CD4-positive, alpha-beta T cell (primary cell): Measurements from ENCODE around the gene TRPV6. TPM values are rescaled to one million over a fixed set of nuclear protein-coding genes. Genes with fewer than 3 reads are reported as not detected.

Source experiments
- ATAC-seq: fragments of 200-7000 bp; cut with Tn5 transposase; one replicate; pipeline ENCODE4 v1.10.0; 2022; ENCODE audit warnings: mild to moderate bottlenecking; ENCODE audit not compliant: poor library complexity
- CTCF ChIA-PET: fragments of 350-600 bp; sonication (Branson Sonifier 250); formaldehyde crosslinking; loops from one replicate; lab custom pipeline; 2021; ENCODE audit warnings: antibody characterized with exemption, inconsistent platforms; lab: Charles Lee
- POLR2A ChIA-PET: fragments of 350-600 bp; sonication (Branson Sonifier 250); formaldehyde crosslinking; loops from one replicate; lab custom pipeline; 2021; ENCODE audit warnings: antibody characterized with exemption, inconsistent platforms; lab: Charles Lee
- DNase-seq, 14 experiments: peaks; one replicate each; pipeline ENCODE4 v3.0.0-alpha.2; 2013 to 2020; ENCODE audit warnings: mixed read lengths in 2 of 14
- H3K27ac ChIP-seq, 2 donors: one replicate each; pipeline versions ENCODE4 v1.5.1 to v1.7.0; 2013; ENCODE audit warnings: low read length in 2 of 2, low read depth in 1 of 2, mild to moderate bottlenecking in 1 of 2
- H3K27me3 ChIP-seq, 2 experiments: 1 replicate in 1 of 2; 2 replicates in 1 of 2; pipeline versions ENCODE4 v1.6.1 to v1.7.0; 2013; ENCODE audit warnings: low read length in 2 of 2, control low read depth in 1 of 2, mild to moderate bottlenecking in 1 of 2, moderate library complexity in 1 of 2; ENCODE audit not compliant: insufficient read depth in 2 of 2, control insufficient read depth in 1 of 2
- H3K36me3 ChIP-seq: one replicate; pipeline ENCODE4 v1.6.1; 2013; ENCODE audit warnings: low read length, control low read depth; ENCODE audit not compliant: insufficient read depth
- H3K4me1 ChIP-seq: one replicate; pipeline ENCODE4 v1.6.1; 2013; ENCODE audit warnings: low read length, control low read depth; ENCODE audit not compliant: insufficient read depth
- H3K4me3 ChIP-seq: one replicate; pipeline ENCODE4 v1.5.1; 2013; ENCODE audit warnings: mild to moderate bottlenecking, low read length, moderate library complexity
- H3K9me3 ChIP-seq, 2 experiments: 1 replicate in 1 of 2; 2 replicates in 1 of 2; pipeline versions ENCODE4 v1.6.1 to v1.7.0; 2013; ENCODE audit warnings: low read length in 2 of 2, mild to moderate bottlenecking in 2 of 2, control low read depth in 1 of 2, moderate library complexity in 1 of 2; ENCODE audit not compliant: control insufficient read depth in 1 of 2, insufficient read depth in 1 of 2
- H3K27ac Mint-ChIP-seq: one replicate; pipeline ENCODE4 v1.8.0; 2020; ENCODE audit warnings: mixed read lengths
- H3K27me3 Mint-ChIP-seq: one replicate; pipeline ENCODE4 v1.8.0; 2021; ENCODE audit warnings: mixed read lengths
- H3K36me3 Mint-ChIP-seq: one replicate; pipeline ENCODE4 v1.8.0; 2021; ENCODE audit warnings: low read depth, mixed read lengths
- H3K4me1 Mint-ChIP-seq: one replicate; pipeline ENCODE4 v1.8.0; 2021; ENCODE audit warnings: low read depth, mixed read lengths
- H3K4me3 Mint-ChIP-seq: one replicate; pipeline ENCODE4 v1.8.0; 2020; ENCODE audit warnings: mild to moderate bottlenecking, mixed read lengths
- H3K9me3 Mint-ChIP-seq: one replicate; pipeline ENCODE4 v1.8.0; 2020; ENCODE audit warnings: mixed read lengths
- intact Hi-C, 2 experiments: fragments of 100-400 bp; cut with DNase I in 1 of 2; cut with micrococcal nuclease in 1 of 2; formaldehyde crosslinking; loops; one replicate each; pipeline versions ENCODE4 v1.15.1 to v1.9.0; 2023 to 2025; cut with DNase I, micrococcal nuclease
- total RNA-seq, 174 experiments: library from RNA in 2 of 174; stranded (reverse) in 2 of 174; gene quantifications; one replicate each; pipeline ENCODE4 v1.2.3 and lab custom pipeline; 2021 to 2026
- TF ChIP-seq, protein P1 (sequence below): fragments of 200-600 bp; IDR thresholded peaks from one replicate; pipeline ENCODE4 v1.8.0; 2022; ENCODE audit warnings: antibody characterized with exemption, mild to moderate bottlenecking

TRPV6 gene
- total RNA-seq, 2 experiments from 2014 or later: not detected

GRCh38 chr7:142882338-142882678 is 3.2 kb downstream of the TRPV6 start:
- ATAC-seq (no peak), DNase-seq (no peak)
- TF ChIP-seq, protein P1, sequence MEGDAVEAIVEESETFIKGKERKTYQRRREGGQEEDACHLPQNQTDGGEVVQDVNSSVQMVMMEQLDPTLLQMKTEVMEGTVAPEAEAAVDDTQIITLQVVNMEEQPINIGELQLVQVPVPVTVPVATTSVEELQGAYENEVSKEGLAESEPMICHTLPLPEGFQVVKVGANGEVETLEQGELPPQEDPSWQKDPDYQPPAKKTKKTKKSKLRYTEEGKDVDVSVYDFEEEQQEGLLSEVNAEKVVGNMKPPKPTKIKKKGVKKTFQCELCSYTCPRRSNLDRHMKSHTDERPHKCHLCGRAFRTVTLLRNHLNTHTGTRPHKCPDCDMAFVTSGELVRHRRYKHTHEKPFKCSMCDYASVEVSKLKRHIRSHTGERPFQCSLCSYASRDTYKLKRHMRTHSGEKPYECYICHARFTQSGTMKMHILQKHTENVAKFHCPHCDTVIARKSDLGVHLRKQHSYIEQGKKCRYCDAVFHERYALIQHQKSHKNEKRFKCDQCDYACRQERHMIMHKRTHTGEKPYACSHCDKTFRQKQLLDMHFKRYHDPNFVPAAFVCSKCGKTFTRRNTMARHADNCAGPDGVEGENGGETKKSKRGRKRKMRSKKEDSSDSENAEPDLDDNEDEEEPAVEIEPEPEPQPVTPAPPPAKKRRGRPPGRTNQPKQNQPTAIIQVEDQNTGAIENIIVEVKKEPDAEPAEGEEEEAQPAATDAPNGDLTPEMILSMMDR: no peak
- POLR2A ChIA-PET: interaction anchor here (1.6 kb wide), 1 partner anchor 9 kb away, joined by 4 read pairs; no protein-coding TSS in a partner anchor
- Histone ChIP-seq H3K9me3 (no peaks in the 10 kb centered on the region), H3K4me1 (no peaks in the 10 kb centered on the region), H3K4me3 (no peak overlapping the region), H3K27ac (no peak overlapping the region), H3K27me3 (no peaks in the 10 kb centered on the region), H3K36me3 (no peaks in the 10 kb centered on the region)
- Mint-ChIP-seq H3K4me3 (no peak overlapping the region), H3K4me1 (no peaks in the 10 kb centered on the region), H3K36me3 (no peaks in the 10 kb centered on the region), H3K9me3 (no peaks in the 10 kb centered on the region), H3K27me3 (peaks cover 5% of the 10 kb centered on the region), H3K27ac (no peak overlapping the region)
- intact Hi-C loops: loop anchor here (2.0 to 10.0 kb wide), 2 partner anchors 120 to 332 kb away; no protein-coding TSS in a partner anchor
- CTCF ChIA-PET: no interaction called here

DNA sequence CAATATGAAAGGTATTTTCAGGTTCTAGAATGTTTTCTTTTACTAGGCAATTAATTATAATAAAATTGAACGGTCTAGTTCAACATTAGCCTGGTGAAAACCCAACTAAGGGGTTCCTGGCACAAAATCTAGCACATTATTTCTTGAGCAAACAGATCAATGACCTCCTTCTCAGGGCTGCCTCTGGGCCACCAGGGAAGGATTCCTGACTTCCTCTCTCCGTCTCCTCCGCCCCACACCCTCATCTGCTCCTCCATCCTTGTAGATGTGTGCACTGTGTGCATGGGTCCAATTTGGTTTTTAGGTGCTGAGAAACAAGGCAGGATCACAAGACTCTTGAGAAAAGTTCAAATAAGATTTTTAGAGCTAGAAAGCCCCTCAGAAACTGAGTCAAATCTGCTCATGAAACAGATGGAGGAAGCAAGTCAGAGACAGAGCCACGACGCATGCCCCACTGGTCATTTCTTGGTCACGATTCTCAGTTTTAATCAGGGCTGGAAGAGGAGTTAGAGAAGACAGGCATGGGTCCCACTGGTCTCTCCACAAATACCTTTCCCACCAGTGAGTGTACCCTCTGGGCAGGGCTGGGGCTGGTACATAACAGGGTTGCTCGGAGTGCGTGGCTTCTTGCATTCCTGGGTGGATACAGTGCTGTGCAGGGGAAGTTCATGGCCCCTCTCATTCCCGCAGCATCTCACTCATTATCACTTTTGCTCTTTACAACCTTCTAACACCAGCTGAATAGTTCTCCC is 3.8 kb downstream of the TRPV6 start:
- H3K27ac ChIP-seq: no peak overlapping the region
- no peak overlapping the region for H3K4me3 ChIP-seq
- H3K27me3 ChIP-seq: no peaks in the 10 kb centered on the region
- intact Hi-C loops: loop anchor here (2.0 to 10.0 kb wide), 2 partner anchors 121 to 333 kb away; no protein-coding TSS in a partner anchor
- Mint-ChIP-seq H3K36me3 (no peaks in the 10 kb centered on the region), H3K27me3 (peaks cover 5% of the 10 kb centered on the region), H3K27ac (no peak overlapping the region), H3K9me3 (no peaks in the 10 kb centered on the region), H3K4me1 (no peaks in the 10 kb centered on the region), H3K4me3 (no peak overlapping the region)
- POLR2A ChIA-PET: interaction anchor here (1.0 to 1.6 kb wide), 3 partner anchors 9 to 70 kb away, joined by 3 to 4 read pairs (median 4); no protein-coding TSS in a partner anchor
- TF ChIP-seq, protein P1: no peak
- H3K36me3 ChIP-seq: no peaks in the 10 kb centered on the region
- CTCF ChIA-PET: interaction anchor here (1.0 to 1.4 kb wide), 6 partner anchors 9 to 333 kb away, joined by 3 to 5 read pairs (median 4); no protein-coding TSS in a partner anchor
- no peaks in the 10 kb centered on the region for H3K4me1 ChIP-seq
- H3K9me3 ChIP-seq: no peaks in the 10 kb centered on the region
- ATAC-seq: no peak
- DNase-seq: no peak

DNA sequence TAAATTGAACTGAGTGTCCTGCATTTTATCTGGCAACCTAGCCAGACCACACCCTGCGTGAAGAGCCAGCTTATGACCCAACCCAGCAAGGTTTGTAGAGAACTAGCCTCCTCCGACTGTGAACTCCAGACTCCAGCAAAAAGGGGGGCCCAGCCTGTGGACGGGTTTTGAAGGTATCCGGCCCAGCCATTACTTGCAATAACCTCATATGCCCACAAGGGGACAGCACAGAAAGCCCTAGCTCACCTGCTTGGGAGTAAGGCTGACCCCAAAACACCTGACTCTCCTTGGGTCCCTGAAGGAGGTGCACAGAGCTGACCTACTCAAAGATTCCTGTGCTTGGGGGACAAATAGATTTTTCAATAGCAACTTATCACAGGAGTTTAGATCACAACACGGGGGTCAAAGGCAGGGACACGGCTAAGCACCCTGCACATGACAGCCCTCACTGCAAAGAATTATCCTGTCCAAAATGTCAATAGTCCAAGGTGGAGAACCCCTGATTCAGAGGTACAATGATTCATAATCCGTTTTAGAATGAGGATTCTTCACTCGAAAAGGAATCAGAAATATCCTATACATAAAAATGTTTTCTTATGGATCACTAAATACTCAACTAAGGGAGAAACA is 4.6 kb downstream of the TRPV6 start:
- Histone ChIP-seq H3K9me3 (no peaks in the 10 kb centered on the region), H3K27me3 (no peaks in the 10 kb centered on the region), H3K4me3 (no peak overlapping the region), H3K4me1 (no peaks in the 10 kb centered on the region), H3K36me3 (no peaks in the 10 kb centered on the region), H3K27ac (no peak overlapping the region)
- no peak overlapping the region for H3K27ac Mint-ChIP-seq
- TF ChIP-seq, protein P1: peak; percentile 83
- intact Hi-C loops: loop anchor here in 1 of 2 experiments (10.0 kb wide), 1 partner anchor 334 kb away; no protein-coding TSS in a partner anchor
- DNase-seq (peak; percentile 23 to 75 (median 32)), ATAC-seq (peak; percentile 84)
- H3K9me3 Mint-ChIP-seq: no peaks in the 10 kb centered on the region
- peaks cover 5% of the 10 kb centered on the region for H3K27me3 Mint-ChIP-seq
- H3K36me3 Mint-ChIP-seq: no peaks in the 10 kb centered on the region
- H3K4me1 Mint-ChIP-seq: no peaks in the 10 kb centered on the region
- no peak overlapping the region for H3K4me3 Mint-ChIP-seq
- POLR2A ChIA-PET: interaction anchor here (1.0 to 1.4 kb wide), 2 partner anchors 23 to 70 kb away, joined by 3 to 4 read pairs; no protein-coding TSS in a partner anchor
- CTCF ChIA-PET: interaction anchor here (0.6 to 1.4 kb wide), 7 partner anchors 8 to 334 kb away, joined by 3 to 5 read pairs (median 3); no protein-coding TSS in a partner anchor
